ENCODE measurements around the gene PCDH8. TPM values are rescaled to one million over a fixed set of nuclear protein-coding genes. Genes with fewer than 3 reads are reported as not detected.
A peak's percentile ranks its signal among the peaks of the same experiment; 100 is the strongest.

Gene PCDH8
- total RNA-seq, 1 experiment from 2014 or later = 2.1 TPM

- Histone ChIP-seq H2BK5ac (ENCODE audit: insufficient read length, low read length) (no peak overlapping the region), H3K14ac (ENCODE audit: insufficient read depth, low read length) (no peak overlapping the region), H3T11ph (ENCODE audit: low read length) (no peak overlapping the region), H4K20me1 (ENCODE audit: control insufficient read depth, insufficient read depth, insufficient read length) (peaks cover 3% of the 10 kb centered on the region), H2BK120ac (ENCODE audit: low read depth, low read length, poor library complexity, severe bottlenecking) (no peak overlapping the region), H3K18ac (ENCODE audit: insufficient read length, low read depth, low read length) (no peak overlapping the region), H3K4me1 (ENCODE audit: insufficient read depth, low read length) (peaks cover 5% of the 10 kb centered on the region; the same call in 1 of the 2 replicates), H3K79me2 (ENCODE audit: insufficient read depth, low read length) (no peaks in the 10 kb centered on the region), H3K23me2 (ENCODE audit: insufficient read length, low read depth, low read length, poor library complexity, severe bottlenecking) (peaks cover 20% of the 10 kb centered on the region), H3K4me2 (ENCODE audit: insufficient read depth, insufficient read length, low read length) (no peak overlapping the region), H2BK15ac (ENCODE audit: low read depth, low read length) (no peak overlapping the region), H3K9ac (ENCODE audit: extremely low read depth, insufficient read length, low read length) (no peak overlapping the region), H3K4ac (ENCODE audit: low read depth, low read length) (no peak overlapping the region), H4K5ac (ENCODE audit: insufficient read length, low read depth, low read length) (no peak overlapping the region), H3K9me3 (ENCODE audit: control insufficient read depth, low read depth, low read length) (no peaks in the 10 kb centered on the region), H2AFZ (ENCODE audit: low read length) (no peak overlapping the region), H3K56ac (ENCODE audit: insufficient read length, low read depth, low read length) (no peak overlapping the region), H3K23ac (ENCODE audit: insufficient read length, low read depth, low read length) (no peak overlapping the region), H4K8ac (replicated peaks; ENCODE audit: insufficient read length, low read depth, low read length) (no peak overlapping the region), H3K79me1 (ENCODE audit: insufficient read depth, low read depth, low read length, poor library complexity, severe bottlenecking) (no peaks in the 10 kb centered on the region), H2BK20ac (ENCODE audit: low read depth, low read length, poor library complexity, severe bottlenecking) (no peak overlapping the region), H2BK12ac (ENCODE audit: insufficient read length, low read depth, low read length) (no peak overlapping the region), H3K27me3 (ENCODE audit: insufficient read depth, low read length) (peaks cover 35% of the 10 kb centered on the region), H2AK5ac (ENCODE audit: insufficient read length, low read length) (no peak overlapping the region), H4K91ac (ENCODE audit: insufficient read length, low read depth, low read length) (no peak overlapping the region), H3K27ac (ENCODE audit: insufficient read length, low read depth, low read length) (no peak overlapping the region)
- H3K9me3 Mint-ChIP-seq = peaks cover 2 to 5% of the 10 kb centered on the region in 2 experiments; a peak in 4 of 5 replicates
- peaks cover 3 to 13% (median 9%) of the 10 kb centered on the region in 3 experiments; a peak in 6 of 7 replicates for H3K36me3 Mint-ChIP-seq (ENCODE audit: insufficient read depth in 1 of 3, low read depth in 3 of 3)
- WGBS (ENCODE audit: extremely low coverage, insufficient read length, low lambda C conversion rate) = no CpG with 5 or more reads among the region's 11 CpGs
- H3K4me1 Mint-ChIP-seq = peaks cover 19 to 30% of the 10 kb centered on the region in 2 experiments
- no peak for TF ChIP-seq CTCF (conservative IDR thresholded peaks at IDR 0.05)
- H3K27me3 Mint-ChIP-seq (ENCODE audit: low read depth) = peaks cover 76% of the 10 kb centered on the region
- H3K4me3 Mint-ChIP-seq = peak overlapping the region in 1 of 2 experiments; percentile 54; a peak in 2 of 5 replicates
- no peak for DNase-seq
- no peak overlapping the region for H3K27ac Mint-ChIP-seq
Observed at GRCh38 chr13:52844836-52845235, 3.6 kb downstream of the PCDH8 start.
